Cardiac septum (tissue), 1 donor: ENCODE data around the gene APBB2. TPM values are rescaled to one million over a fixed set of nuclear protein-coding genes. Genes with fewer than 3 reads are reported as not detected.

Experiments used
- DNase-seq: peaks from one replicate; pipeline ENCODE4 v3.0.0-alpha.2; 2020; ENCODE audit warnings: low spot score
- intact Hi-C: fragments of 100-400 bp; cut with DNase I; formaldehyde crosslinking; loops from one replicate; pipeline ENCODE4 v1.14.0; 2022
- total RNA-seq: library from RNA; stranded (reverse); fragmentation: NEBNext Ultra II Directional; extraction: Animal tissue kit (Norgen Biotek cat#: 25700); gene quantifications from one replicate; pipeline ENCODE4 v1.2.1, GENCODE V29; 2021
- donor health status: DM: no; HTN: no; CAD: no.

Gene APBB2
- total RNA-seq, 1 donor from 2014 or later, result 35.2 TPM

DNA sequence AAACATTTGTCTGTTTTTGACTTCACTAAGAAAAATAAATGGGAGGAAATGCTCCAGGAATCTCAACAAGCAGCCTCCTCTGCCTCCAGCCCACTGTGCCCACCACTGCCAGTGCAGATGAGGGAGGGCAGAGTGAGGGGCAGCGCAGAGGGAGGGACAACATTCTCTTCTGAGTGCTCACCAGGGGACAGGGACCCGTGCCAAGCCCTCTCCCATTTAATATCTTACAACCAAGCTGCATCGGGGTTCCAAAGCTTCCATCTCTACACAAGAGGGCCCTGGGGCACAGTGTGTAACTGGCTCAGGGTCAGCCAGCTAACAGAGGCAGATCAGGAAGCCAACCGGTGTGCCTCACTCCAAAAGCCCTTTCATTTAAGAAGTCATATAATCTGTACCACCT lies 344.2 kb downstream of the APBB2 start:
- intact Hi-C loops, result no loop called here
- no peak for DNase-seq

GRCh38 chr4:40865696-40866095 lies 348.6 kb downstream of the APBB2 start:
- no peak for DNase-seq
- intact Hi-C loops, result no loop called here

- intact Hi-C loops, result no loop called here
- no peak for DNase-seq
These were observed 349.8 kb downstream of the APBB2 start for GRCh38 chr4:40864531-40864930.

- DNase-seq, result peak; percentile 5
- intact Hi-C loops, result no loop called here
These were observed 355.4 kb downstream of the APBB2 start for GRCh38 chr4:40858962-40859361.

GRCh38 chr4:40857956-40858355 lies 356.4 kb downstream of the APBB2 start:
- intact Hi-C loops, result no loop called here
- no peak for DNase-seq

GRCh38 chr4:40856840-40857362 lies 357.4 kb downstream of the APBB2 start:
- intact Hi-C loops, result no loop called here

DNA sequence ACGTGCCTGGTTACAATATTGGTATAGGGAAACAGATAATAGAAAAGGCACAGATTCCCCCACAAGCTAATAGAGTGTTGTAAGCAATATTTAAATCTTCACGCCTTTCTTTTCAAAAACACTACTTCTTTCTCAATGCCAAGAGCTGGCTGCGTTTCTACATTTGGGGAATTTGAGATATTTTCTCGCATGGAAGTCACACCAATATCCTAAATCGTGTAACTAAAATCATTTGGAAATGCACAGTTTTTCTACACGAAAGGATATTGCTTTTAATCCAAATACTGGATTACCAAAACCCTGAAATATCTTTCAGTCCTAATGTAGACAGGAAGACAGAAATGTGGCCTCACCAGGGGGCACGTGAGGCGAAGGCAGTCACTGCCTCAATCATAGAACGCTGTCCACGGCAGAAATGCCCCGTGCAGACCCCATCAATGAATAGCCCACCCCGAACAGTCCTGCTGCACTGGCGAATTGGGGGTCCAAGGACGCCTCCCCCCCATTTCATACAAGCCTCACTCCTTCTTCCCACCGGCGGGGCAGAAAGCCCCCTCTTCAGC lies 358.0 kb downstream of the APBB2 start:
- DNase-seq, result no peak
- intact Hi-C loops, result no loop called here

More at GRCh38 chr4:40856840-40857362, 357.4 kb downstream of the APBB2 start:
- DNase-seq, result peak; percentile 88

DNA sequence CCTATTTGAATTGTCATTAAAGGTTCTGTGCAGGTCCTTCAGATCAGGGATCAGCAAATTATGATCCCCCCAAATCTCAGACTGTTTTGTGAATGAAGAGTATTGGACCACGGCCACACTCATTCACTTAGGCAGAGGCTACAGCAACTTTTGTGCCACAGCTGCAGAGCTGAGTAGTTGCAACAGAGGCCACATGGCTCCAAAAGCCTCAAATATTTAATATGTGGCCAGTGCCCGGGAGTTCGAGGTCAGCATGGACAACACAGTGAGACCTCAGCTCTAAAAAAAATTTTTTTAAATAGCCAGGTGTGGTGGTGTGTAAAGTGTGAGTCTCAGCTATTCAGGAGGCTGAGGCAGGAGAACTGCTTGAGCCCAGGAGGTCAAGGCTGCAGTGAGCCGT lies 363.8 kb downstream of the APBB2 start:
- DNase-seq, result no peak
- intact Hi-C loops, result no loop called here

DNA sequence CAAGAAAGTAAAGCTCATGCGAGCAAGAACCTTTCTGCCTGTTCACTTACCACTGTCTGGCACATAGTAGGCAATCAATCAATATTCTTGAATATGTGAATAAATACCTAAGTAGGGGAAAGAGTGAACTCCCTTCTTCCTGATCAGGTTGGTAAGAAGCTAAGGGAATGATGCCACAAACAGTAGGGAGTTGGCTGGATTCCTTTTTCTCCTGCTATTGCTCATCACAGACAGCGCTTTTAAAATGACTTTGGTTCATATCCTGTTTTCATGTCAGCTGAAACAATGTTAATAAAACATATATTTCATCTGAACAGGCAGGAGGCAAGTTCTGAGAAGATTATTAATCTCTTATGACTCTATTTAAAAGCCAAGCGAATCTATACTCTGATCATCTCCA lies 365.4 kb downstream of the APBB2 start:
- no peak for DNase-seq
- intact Hi-C loops, result no loop called here

- peak; percentile 55 for DNase-seq
- intact Hi-C loops, result no loop called here
These were observed 366.1 kb downstream of the APBB2 start for GRCh38 chr4:40848251-40848650.

DNA sequence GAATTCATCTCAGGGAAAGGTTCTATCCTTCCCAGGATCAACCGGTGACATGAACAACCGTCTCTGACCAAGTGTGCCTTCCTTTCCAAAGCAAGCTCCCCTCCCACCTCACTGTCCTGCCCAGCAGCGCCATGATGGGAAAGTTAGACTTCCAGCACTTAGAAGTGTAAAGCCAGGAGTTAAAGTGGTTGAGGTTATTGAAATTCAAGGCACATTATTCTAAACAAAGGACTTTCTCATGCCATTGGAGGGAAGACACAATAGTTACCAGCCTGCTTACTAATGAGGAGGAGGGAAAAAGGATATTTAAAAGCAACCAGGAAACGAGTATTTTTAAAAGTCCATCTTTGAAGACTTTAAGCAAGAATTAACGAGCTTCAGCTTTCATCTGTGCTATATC lies 367.8 kb downstream of the APBB2 start:
- intact Hi-C loops, result no loop called here

GRCh38 chr4:40845154-40845835 lies 369.0 kb downstream of the APBB2 start:
- DNase-seq, result peak; percentile 31
- intact Hi-C loops, result no loop called here

More for the DNA sequence above, 367.8 kb downstream of the APBB2 start:
- peak; percentile 5 for DNase-seq

DNA sequence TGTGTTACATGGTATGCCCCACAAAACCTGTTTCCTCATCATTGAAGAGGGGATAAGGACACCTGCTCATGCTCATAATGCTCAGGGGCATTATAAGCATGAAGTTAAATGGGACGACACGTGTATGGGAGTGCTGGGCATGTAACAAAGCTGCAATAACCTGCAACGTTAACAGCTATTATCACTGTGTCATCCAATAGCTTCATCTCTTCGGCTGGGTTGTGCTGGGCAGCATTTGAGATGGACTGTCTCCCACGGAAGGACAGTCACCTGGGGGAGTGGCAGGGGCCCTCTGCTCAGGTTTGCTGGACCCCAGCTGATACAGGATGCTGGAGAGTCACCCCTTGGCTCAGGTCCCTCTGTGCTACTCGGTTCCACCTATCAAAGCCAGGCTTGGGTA lies 370.1 kb downstream of the APBB2 start:
- peak; percentile 49 for DNase-seq
- intact Hi-C loops, result loop anchor here (5.0 kb wide), 3 partner anchors 53 to 107 kb away; no protein-coding TSS in a partner anchor

- peak; percentile 47 for DNase-seq
- intact Hi-C loops, result loop anchor here (2.0 to 5.0 kb wide), 4 partner anchors 54 to 373 kb away; no protein-coding TSS in a partner anchor
These were observed 370.6 kb downstream of the APBB2 start for GRCh38 chr4:40843696-40844095.

GRCh38 chr4:40842725-40843423 lies 371.5 kb downstream of the APBB2 start:
- intact Hi-C loops, result loop anchor here (2.0 to 5.0 kb wide), 4 partner anchors 54 to 374 kb away; no protein-coding TSS in a partner anchor
- peak; percentile 20 for DNase-seq

GRCh38 chr4:40842318-40842717 lies 372.0 kb downstream of the APBB2 start:
- intact Hi-C loops, result loop anchor here (2.0 to 5.0 kb wide), 4 partner anchors 55 to 374 kb away; no protein-coding TSS in a partner anchor
- peak; percentile 58 for DNase-seq

GRCh38 chr4:40840985-40841571 lies 373.3 kb downstream of the APBB2 start:
- peak; percentile 90 for DNase-seq
- intact Hi-C loops, result loop anchor here (5.0 kb wide), 3 partner anchors 56 to 104 kb away; no protein-coding TSS in a partner anchor

- DNase-seq, result peak; percentile 22
These were observed 373.9 kb downstream of the APBB2 start for GRCh38 chr4:40840255-40840984.

GRCh38 chr4:40838742-40839141 lies 375.6 kb downstream of the APBB2 start:
- intact Hi-C loops, result no loop called here
- DNase-seq, result no peak

More at GRCh38 chr4:40840255-40840984, 373.9 kb downstream of the APBB2 start:
- intact Hi-C loops, result loop anchor here (5.0 kb wide), 3 partner anchors 57 to 103 kb away; no protein-coding TSS in a partner anchor
